Measurements from ENCODE around the gene MRPS18B. TPM values are rescaled to one million over a fixed set of nuclear protein-coding genes. Genes with fewer than 3 reads are reported as not detected.

Gene MRPS18B
- total and polyA plus RNA-seq, 2 of the 4 experiments (the other 2 are of a cell fraction): 51.2 to 82.3 TPM

GRCh38 chr6:30612213-30612612 is 5.4 kb upstream of the MRPS18B start:
- H3K4ac ChIP-seq (ENCODE audit: low read depth, low read length): no peak overlapping the region
- H4K91ac ChIP-seq (ENCODE audit: insufficient read depth, low read depth, low read length): no peak overlapping the region
- no peak overlapping the region for H2BK120ac ChIP-seq (ENCODE audit: low read depth, low read length)
- H3K9me1 ChIP-seq (ENCODE audit: insufficient read depth, low read length): peaks cover 10% of the 10 kb centered on the region; the same call in 1 of the 2 replicates
- TF ChIP-seq MAFK (IDR thresholded peaks at IDR 0.05; ENCODE audit: low read depth, low read length) (no peak), CTCF (conservative IDR thresholded peaks at IDR 0.05; ENCODE audit: low read depth, low read length) (peak; percentile 45), NFE2L2 (IDR thresholded peaks at IDR 0.05; ENCODE audit: low read depth, low read length) (no peak), USF2 (IDR thresholded peaks at IDR 0.05; ENCODE audit: low read depth, low read length) (no peak), RAD21 (IDR thresholded peaks at IDR 0.05; ENCODE audit: low read length) (no peak), BHLHE40 (IDR thresholded peaks at IDR 0.05; ENCODE audit: low read depth, low read length) (no peak), SMC3 (IDR thresholded peaks at IDR 0.05; ENCODE audit: low read depth, low read length) (peak; percentile 12; the same call in 1 of the 2 replicates), ELK1 (IDR thresholded peaks at IDR 0.05; ENCODE audit: borderline replicate concordance, low read depth, low read length) (no peak), MAZ (IDR thresholded peaks at IDR 0.05; ENCODE audit: borderline replicate concordance, low read depth, low read length) (no peak), RFX5 (IDR thresholded peaks at IDR 0.05; ENCODE audit: low read depth, low read length) (no peak)
- H2AFZ ChIP-seq (replicated peaks; ENCODE audit: low read length, poor library complexity): no peak overlapping the region
- no peaks in the 10 kb centered on the region for H3K27me3 ChIP-seq (ENCODE audit: control insufficient read depth, insufficient read depth, low read length)
- peaks cover 35 to 59% of the 10 kb centered on the region in 2 experiments for H3K79me1 ChIP-seq (ENCODE audit: low read depth in 1 of 2, low read length in 2 of 2)
- H4K20me1 ChIP-seq (ENCODE audit: insufficient read depth, low read length): peaks cover 58% of the 10 kb centered on the region
- dilution Hi-C loops (cut with HindIII; ENCODE audit: low sequenced_read_pairs, unreplicated experiment) (no loop called here), in situ Hi-C loops (cut with MboI; ENCODE audit: low sequenced_read_pairs) (no loop called here), intact Hi-C loops (cut with micrococcal nuclease) (no loop called here)
- H2AK5ac ChIP-seq (ENCODE audit: low read depth, low read length): no peak overlapping the region
- ChIA-PET CTCF (interaction anchor here (0.9 to 1.8 kb wide), 2 partner anchors 12 to 15 kb away, joined by 3 to 6 read pairs; no protein-coding TSS in a partner anchor), POLR2A (ENCODE audit: unreplicated experiment) (interaction anchor here (0.9 to 2.2 kb wide), 4 partner anchors 13 to 111 kb away, joined by 3 to 14 read pairs (median 4); no protein-coding TSS in a partner anchor)
- no peak overlapping the region for H3K4me3 ChIP-seq (ENCODE audit: insufficient read depth, low read depth, low read length)
- H3K56ac ChIP-seq (ENCODE audit: extremely low read depth, insufficient read depth, low read length): no peak overlapping the region
- H4K5ac ChIP-seq (ENCODE audit: low read depth, low read length): no peak overlapping the region
- no peak overlapping the region for H3K27ac ChIP-seq (ENCODE audit: insufficient read depth, low read length)
- DNase-seq (peak; percentile 57), ATAC-seq (ENCODE audit: low read depth) (0 out of 2 replicates have a peak, but pooled peaks have one; percentile 1)
- no peak overlapping the region for H2BK20ac ChIP-seq (ENCODE audit: low read depth, low read length)
- H2BK5ac ChIP-seq (ENCODE audit: low read depth, low read length, poor library complexity, severe bottlenecking): no peak overlapping the region
- H3K18ac ChIP-seq (ENCODE audit: low read depth, low read length): no peak overlapping the region
- H3K36me3 ChIP-seq (ENCODE audit: control insufficient read depth, insufficient read depth, low read length): peaks cover 35% of the 10 kb centered on the region
- no CpG with 5 or more reads among the region's 1 CpG for WGBS, 2 experiments (ENCODE audit: extremely low coverage in 2 of 2, insufficient read length in 1 of 2)
- H3K4me1 ChIP-seq (ENCODE audit: control insufficient read depth, insufficient read depth, low read length): peaks cover 6% of the 10 kb centered on the region
- H3K9ac ChIP-seq (ENCODE audit: low read depth, low read length): no peak overlapping the region
- BruUV-seq (replicated peaks): no TSS peak
- no peak overlapping the region for H2AK9ac ChIP-seq (replicated peaks; ENCODE audit: low read depth, low read length, poor library complexity)
- no peak overlapping the region for H3K23ac ChIP-seq (ENCODE audit: low read depth, low read length)
- no peaks in the 10 kb centered on the region for H3K9me3 ChIP-seq (ENCODE audit: control insufficient read depth, insufficient read depth, low read length)
- no peak overlapping the region for H4K8ac ChIP-seq (ENCODE audit: low read depth in 2 of 2, low read length in 2 of 2)
- H3K4me2 ChIP-seq (ENCODE audit: low read depth, low read length): no peak overlapping the region
- no peak overlapping the region for H2BK15ac ChIP-seq (ENCODE audit: low read depth, low read length)
- no peak overlapping the region for H3K14ac ChIP-seq (replicated peaks; ENCODE audit: low read depth, low read length)

Data from IMR-90 (cell line).